Mesendoderm (in vitro differentiated cells): Measurements from ENCODE around the gene CMPK1. TPM values are rescaled to one million over a fixed set of nuclear protein-coding genes. Genes with fewer than 3 reads are reported as not detected.
"Not testable (repeated sequence)": the region's sequence is repeated elsewhere in the genome, so short reads cannot be mapped to it uniquely, and the experiment has no call there.

Experiments
- DNase-seq: peaks from one replicate; pipeline ENCODE4 v3.0.0; 2013
- H2AK5ac ChIP-seq: 2 replicates; pipeline ENCODE4 v1.6.1; 2013; ENCODE audit warnings: low read length, inconsistent platforms
- H2BK120ac ChIP-seq: 2 replicates; pipeline ENCODE4 v1.6.1; 2013; ENCODE audit warnings: low read depth, mild to moderate bottlenecking, low read length, moderate library complexity, mixed read lengths
- H2BK15ac ChIP-seq: replicated peaks from 2 replicates; pipeline ENCODE4 v1.6.1; 2013; ENCODE audit warnings: low read depth, mild to moderate bottlenecking, moderate library complexity
- H2BK5ac ChIP-seq: 2 replicates; pipeline ENCODE4 v1.6.1; 2013; ENCODE audit warnings: low read length, inconsistent platforms
- H3K18ac ChIP-seq: 2 replicates; pipeline ENCODE4 v1.6.1; 2013; ENCODE audit warnings: mild to moderate bottlenecking, low read length, mixed read lengths
- H3K23ac ChIP-seq: one replicate; pipeline ENCODE4 v1.6.1; 2013; ENCODE audit warnings: low read length
- H3K27ac ChIP-seq: 2 replicates; pipeline ENCODE4 v1.5.1; 2013; ENCODE audit warnings: low read depth, mild to moderate bottlenecking, inconsistent platforms, low read length, moderate library complexity
- H3K27me3 ChIP-seq: 2 replicates; pipeline ENCODE4 v1.6.1; 2013; ENCODE audit warnings: low read length, control low read depth, mild to moderate bottlenecking, inconsistent platforms; ENCODE audit not compliant: insufficient read depth, poor library complexity
- H3K36me3 ChIP-seq: 2 replicates; pipeline ENCODE4 v1.6.1; 2013; ENCODE audit warnings: low read length, inconsistent platforms; ENCODE audit not compliant: control insufficient read depth, insufficient read depth
- H3K4ac ChIP-seq: one replicate; pipeline ENCODE4 v1.6.1; 2013; ENCODE audit warnings: low read depth, mild to moderate bottlenecking, low read length, moderate library complexity
- H3K4me1 ChIP-seq: 2 replicates; pipeline ENCODE4 v1.6.1; 2013; ENCODE audit warnings: low read depth, low read length, inconsistent platforms; ENCODE audit not compliant: control insufficient read depth
- H3K4me2 ChIP-seq: 2 replicates; pipeline ENCODE4 v1.6.1; 2013; ENCODE audit warnings: low read length
- H3K4me3 ChIP-seq: 2 replicates; pipeline ENCODE4 v1.5.1; 2013; ENCODE audit warnings: mild to moderate bottlenecking, low read length
- H3K56ac ChIP-seq: one replicate; pipeline ENCODE4 v1.6.1; 2013; ENCODE audit warnings: low read length
- H3K79me1 ChIP-seq: 2 replicates; pipeline ENCODE4 v1.6.1; 2013; ENCODE audit warnings: low read length, inconsistent platforms
- H3K79me2 ChIP-seq: 2 replicates; pipeline ENCODE4 v1.6.1; 2013; ENCODE audit warnings: mild to moderate bottlenecking, low read length; ENCODE audit not compliant: control insufficient read depth, insufficient read depth
- H3K9ac ChIP-seq: 2 replicates; pipeline ENCODE4 v1.6.1; 2013; ENCODE audit warnings: low read length, inconsistent platforms
- H4K5ac ChIP-seq: one replicate; pipeline ENCODE4 v1.6.1; 2013; ENCODE audit warnings: low read length
- H4K8ac ChIP-seq: one replicate; pipeline ENCODE4 v1.6.1; 2013; ENCODE audit warnings: low read depth, mild to moderate bottlenecking, control low read depth, low read length, moderate library complexity
- WGBS: extraction: QIAGEN DNeasy Blood & Tissue Kit; methylation state at CpG from one replicate; pipeline ENCODE4 v1.1.7; 2013; ENCODE audit warnings: low lambda C conversion rate, missing lambda C conversion rate; ENCODE audit not compliant: insufficient coverage; ENCODE audit errors: extremely low coverage; 5-methylcytosine and 5-hydroxymethylcytosine counted together
- polyA plus RNA-seq, 2 experiments: library from polyadenylated mRNA; stranded (reverse); fragments of 200-250 nt; gene quantifications; one replicate each; pipeline ENCODE4 v1.2.3, GENCODE V29; 2013

CMPK1 gene
- 32.8 TPM for polyA plus RNA-seq (2013, experiment 1 of 2)
- 33.3 TPM for polyA plus RNA-seq (2013, experiment 2 of 2)

- DNase-seq, result peak; percentile 87
- H3K18ac ChIP-seq, result peak within 1 kb of the TSS; percentile 93
- no peak within 1 kb of the TSS for H2AK5ac ChIP-seq
- peak within 1 kb of the TSS; percentile 84 for H3K4me2 ChIP-seq
- peak within 1 kb of the TSS; percentile 87 for H3K4ac ChIP-seq
- no peak within 1 kb of the TSS for H2BK120ac ChIP-seq
- H3K9ac ChIP-seq, result peak within 1 kb of the TSS; percentile 97
- no CpG with 5 or more reads among the region's 40 CpGs for WGBS
- no peak within 1 kb of the TSS for H4K8ac ChIP-seq
- peaks cover 5% of the 10 kb centered on the region for H3K4me1 ChIP-seq
- H4K5ac ChIP-seq, result peak within 1 kb of the TSS; percentile 86
- no peaks in the 10 kb centered on the region for H3K27me3 ChIP-seq
- H2BK15ac ChIP-seq, result no peak within 1 kb of the TSS
- peaks cover 3% of the 10 kb centered on the region for H3K79me1 ChIP-seq
- peak within 1 kb of the TSS; percentile 85 for H2BK5ac ChIP-seq
- peak within 1 kb of the TSS; percentile 34 for H3K23ac ChIP-seq
- peak within 1 kb of the TSS; percentile 87 for H3K4me3 ChIP-seq
- H3K27ac ChIP-seq, result peak within 1 kb of the TSS; percentile 99
- H3K56ac ChIP-seq, result peak within 1 kb of the TSS; percentile 98
- H3K36me3 ChIP-seq, result no peaks in the 10 kb centered on the region
- peaks cover 13% of the 10 kb centered on the region for H3K79me2 ChIP-seq
Measured at GRCh38 chr1:47333578-47333921, at the start of gene CMPK1. Gene CMPK1, plus strand, starts transcription at chr1:47333790. Its CDS starts 156 bp downstream, at chr1:47333946.

DNA sequence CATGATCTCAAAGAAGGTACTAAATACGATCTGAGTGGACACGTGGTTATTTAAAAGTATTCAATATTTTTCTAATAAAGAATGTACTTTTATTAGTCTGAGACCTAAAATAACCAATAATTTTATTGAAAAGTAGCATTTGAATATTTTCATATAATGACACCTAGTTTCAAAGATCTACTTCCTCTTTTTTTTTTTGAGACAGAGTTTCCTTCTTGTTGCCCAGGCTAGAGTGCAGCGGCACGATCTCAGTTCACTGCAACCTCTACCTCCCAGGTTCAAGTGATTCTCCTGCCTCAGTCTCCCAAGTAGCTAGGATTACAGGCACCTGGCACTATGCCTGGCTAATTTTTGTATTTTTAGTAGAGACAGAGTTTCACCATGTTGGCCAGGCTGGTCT is 45.5 kb upstream of the CMPK1 start:
- not testable (repeated sequence) for H3K4me3 ChIP-seq, H3K56ac ChIP-seq, H3K4ac ChIP-seq, H2BK120ac ChIP-seq, H2AK5ac ChIP-seq, H3K9ac ChIP-seq, H3K4me1 ChIP-seq, H3K4me2 ChIP-seq, H3K23ac ChIP-seq, H4K5ac ChIP-seq, H2BK5ac ChIP-seq, H3K27ac ChIP-seq, H3K27me3 ChIP-seq, H3K79me1 ChIP-seq, H3K79me2 ChIP-seq, H4K8ac ChIP-seq, DNase-seq, H2BK15ac ChIP-seq, H3K18ac ChIP-seq
- peaks cover 10% of the 10 kb centered on the region for H3K36me3 ChIP-seq
- WGBS, result no CpG with 5 or more reads among the region's 4 CpGs

- not testable (repeated sequence) for DNase-seq, H3K23ac ChIP-seq, H3K4ac ChIP-seq, H3K4me2 ChIP-seq, H3K56ac ChIP-seq, H2BK5ac ChIP-seq, H2AK5ac ChIP-seq, H3K9ac ChIP-seq, H3K18ac ChIP-seq, H3K36me3 ChIP-seq, H3K79me2 ChIP-seq, H3K27me3 ChIP-seq, H3K79me1 ChIP-seq, H3K27ac ChIP-seq, H4K8ac ChIP-seq, H4K5ac ChIP-seq, H3K4me3 ChIP-seq, H3K4me1 ChIP-seq, H2BK15ac ChIP-seq, H2BK120ac ChIP-seq
- WGBS, result no CpG with 5 or more reads among the region's 6 CpGs
Measured at GRCh38 chr1:47294863-47295262, 38.7 kb upstream of the CMPK1 start.

DNA sequence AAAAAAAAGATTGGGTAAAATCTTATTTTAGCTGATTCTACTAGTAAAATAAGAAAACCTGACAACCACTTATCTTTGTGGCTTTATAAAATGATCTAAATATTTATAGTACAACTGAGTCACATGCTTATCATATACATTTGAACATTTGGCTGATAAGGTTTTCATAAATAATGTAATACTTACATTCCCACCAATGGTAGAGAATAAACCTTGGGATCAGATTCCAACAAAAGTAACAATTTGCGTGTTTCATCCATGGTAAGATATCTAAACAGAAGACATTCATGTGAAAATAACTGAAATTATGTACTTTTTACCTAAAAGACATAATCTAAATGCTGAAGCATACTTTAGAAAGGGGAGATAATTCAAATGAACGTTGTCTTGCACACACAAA is 38.0 kb upstream of the CMPK1 start:
- Histone ChIP-seq H2BK15ac (no peak overlapping the region), H3K36me3 (peaks cover 9% of the 10 kb centered on the region), H3K9ac (no peak overlapping the region), H3K27ac (no peak overlapping the region), H3K79me2 (peaks cover 1% of the 10 kb centered on the region), H3K18ac (no peak overlapping the region), H2BK120ac (no peak overlapping the region), H3K23ac (no peak overlapping the region), H3K4me1 (no peaks in the 10 kb centered on the region), H2BK5ac (no peak overlapping the region), H4K8ac (no peak overlapping the region), H3K4me3 (no peak overlapping the region), H3K27me3 (no peaks in the 10 kb centered on the region), H3K79me1 (peaks cover 7% of the 10 kb centered on the region), H2AK5ac (no peak overlapping the region), H3K4ac (no peak overlapping the region), H3K4me2 (no peak overlapping the region), H3K56ac (no peak overlapping the region), H4K5ac (no peak overlapping the region)
- WGBS, result no CpG with 5 or more reads among the region's 2 CpGs
- DNase-seq, result no peak

- H3K18ac ChIP-seq, result no peak overlapping the region
- H3K4me3 ChIP-seq, result no peak overlapping the region
- H3K4ac ChIP-seq, result no peak overlapping the region
- no peak overlapping the region for H2BK15ac ChIP-seq
- H3K4me2 ChIP-seq, result no peak overlapping the region
- no peak overlapping the region for H3K23ac ChIP-seq
- H4K8ac ChIP-seq, result no peak overlapping the region
- H4K5ac ChIP-seq, result no peak overlapping the region
- H3K56ac ChIP-seq, result no peak overlapping the region
- no peak overlapping the region for H2BK5ac ChIP-seq
- no peak for DNase-seq
- no peaks in the 10 kb centered on the region for H3K4me1 ChIP-seq
- H3K27ac ChIP-seq, result no peak overlapping the region
- no peak overlapping the region for H2AK5ac ChIP-seq
- no peak overlapping the region for H2BK120ac ChIP-seq
- no peaks in the 10 kb centered on the region for H3K27me3 ChIP-seq
- peaks cover 16% of the 10 kb centered on the region for H3K36me3 ChIP-seq
- no peak overlapping the region for H3K9ac ChIP-seq
- H3K79me2 ChIP-seq, result peaks cover 2% of the 10 kb centered on the region
- peaks cover 6% of the 10 kb centered on the region for H3K79me1 ChIP-seq
Measured at GRCh38 chr1:47298025-47298699, 35.4 kb upstream of the CMPK1 start.

GRCh38 chr1:47302472-47302871 is 31.1 kb upstream of the CMPK1 start:
- no CpG with 5 or more reads among the region's 2 CpGs for WGBS
- H3K56ac ChIP-seq, result no peak overlapping the region
- no peak overlapping the region for H2BK15ac ChIP-seq
- peaks cover 6% of the 10 kb centered on the region for H3K79me1 ChIP-seq
- no peak overlapping the region for H2BK120ac ChIP-seq
- H2BK5ac ChIP-seq, result no peak overlapping the region
- H3K27me3 ChIP-seq, result no peaks in the 10 kb centered on the region
- peaks cover 7% of the 10 kb centered on the region for H3K4me1 ChIP-seq
- H3K23ac ChIP-seq, result no peak overlapping the region
- H3K27ac ChIP-seq, result no peak overlapping the region
- no peak overlapping the region for H3K4me2 ChIP-seq
- H3K36me3 ChIP-seq, result peaks cover 15% of the 10 kb centered on the region
- H3K9ac ChIP-seq, result no peak overlapping the region
- no peak overlapping the region for H4K5ac ChIP-seq
- H3K18ac ChIP-seq, result no peak overlapping the region
- H4K8ac ChIP-seq, result no peak overlapping the region
- DNase-seq, result no peak
- no peak overlapping the region for H2AK5ac ChIP-seq
- peaks cover 15% of the 10 kb centered on the region for H3K79me2 ChIP-seq
- H3K4me3 ChIP-seq, result no peak overlapping the region
- no peak overlapping the region for H3K4ac ChIP-seq
